ENCODE results near the gene CUX1.

DNA sequence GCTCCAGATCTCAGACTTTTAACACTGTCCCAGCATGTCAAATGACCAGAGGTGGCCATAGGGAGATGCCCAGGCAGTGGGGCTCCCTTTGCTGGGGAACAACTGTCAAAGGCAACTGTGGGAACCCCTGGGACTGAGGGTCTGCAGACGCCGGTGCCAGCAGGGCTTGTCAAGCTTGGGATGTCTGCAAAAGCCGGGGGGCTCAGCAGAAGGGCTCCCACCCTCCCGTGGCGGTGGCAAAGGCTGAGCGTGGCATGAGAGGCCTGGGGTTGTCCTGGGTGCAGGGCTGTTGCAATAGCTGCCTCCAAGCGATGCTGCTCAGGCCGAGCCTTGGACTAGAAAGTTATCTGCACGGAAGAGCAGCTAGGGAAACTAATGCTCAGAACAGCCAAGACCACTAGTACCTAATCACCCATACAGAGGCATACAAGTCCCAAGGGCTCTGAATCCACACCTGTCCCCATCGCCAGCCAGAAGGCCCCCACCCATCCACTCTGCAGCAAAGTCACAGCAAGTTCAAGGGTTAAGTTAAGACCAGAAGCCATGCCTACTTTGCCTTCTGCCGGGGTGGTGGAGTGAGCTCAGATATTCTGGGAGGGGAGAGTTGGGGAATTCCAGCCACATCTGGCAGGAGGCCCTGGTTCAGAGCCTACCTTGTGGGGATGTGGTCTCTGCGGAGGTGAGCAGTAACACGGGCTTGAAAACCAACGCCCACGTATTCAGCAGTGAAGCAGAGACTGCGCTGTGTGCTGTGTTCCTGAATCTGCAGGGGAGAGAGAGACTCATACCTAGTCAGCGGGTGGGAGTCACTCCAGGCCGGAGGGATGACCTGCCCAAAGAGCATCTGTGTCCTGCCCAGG lies 473.9 kb downstream of the CUX1 start:
- TF ChIP-seq, protein P1, sequence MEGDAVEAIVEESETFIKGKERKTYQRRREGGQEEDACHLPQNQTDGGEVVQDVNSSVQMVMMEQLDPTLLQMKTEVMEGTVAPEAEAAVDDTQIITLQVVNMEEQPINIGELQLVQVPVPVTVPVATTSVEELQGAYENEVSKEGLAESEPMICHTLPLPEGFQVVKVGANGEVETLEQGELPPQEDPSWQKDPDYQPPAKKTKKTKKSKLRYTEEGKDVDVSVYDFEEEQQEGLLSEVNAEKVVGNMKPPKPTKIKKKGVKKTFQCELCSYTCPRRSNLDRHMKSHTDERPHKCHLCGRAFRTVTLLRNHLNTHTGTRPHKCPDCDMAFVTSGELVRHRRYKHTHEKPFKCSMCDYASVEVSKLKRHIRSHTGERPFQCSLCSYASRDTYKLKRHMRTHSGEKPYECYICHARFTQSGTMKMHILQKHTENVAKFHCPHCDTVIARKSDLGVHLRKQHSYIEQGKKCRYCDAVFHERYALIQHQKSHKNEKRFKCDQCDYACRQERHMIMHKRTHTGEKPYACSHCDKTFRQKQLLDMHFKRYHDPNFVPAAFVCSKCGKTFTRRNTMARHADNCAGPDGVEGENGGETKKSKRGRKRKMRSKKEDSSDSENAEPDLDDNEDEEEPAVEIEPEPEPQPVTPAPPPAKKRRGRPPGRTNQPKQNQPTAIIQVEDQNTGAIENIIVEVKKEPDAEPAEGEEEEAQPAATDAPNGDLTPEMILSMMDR (IDR thresholded peaks at IDR 0.05) = no peak
- TF ChIP-seq POLR2AphosphoS5 (IDR thresholded peaks at IDR 0.05) = no peak

All from suprapubic skin (tissue), 3 donors.